OCI-LY7 (cell line): Measurements from ENCODE around the gene IPP.

ENCODE experiments used
- CTCF ChIP-seq: fragments of 200-600 bp; sonication (generic); conservative IDR thresholded peaks from 2 replicates; pipeline ENCODE4 v1.5.1; 2014; ENCODE audit warnings: mild to moderate bottlenecking, antibody characterized with exemption, low read length, moderate library complexity, mixed read lengths
- EZH2phosphoT487 ChIP-seq: fragments of 200-600 bp; sonication (generic); IDR thresholded peaks from 2 replicates; pipeline ENCODE4 v1.6.1; 2018; ENCODE audit warnings: low read depth, borderline replicate concordance, mild to moderate bottlenecking, mixed run types, antibody characterized with exemption, low read length, moderate library complexity, mixed read lengths

GRCh38 chr1:45722809-45723208, 27.6 kb downstream of the IPP start:
- TF ChIP-seq CTCF (no peak), EZH2phosphoT487 (no peak)
